T-cell (primary cell): ENCODE data around the gene CIB1. TPM values are rescaled to one million over a fixed set of nuclear protein-coding genes. Genes with fewer than 3 reads are reported as not detected.

Experiments used
- ATAC-seq, 4 experiments: fragments of 200-7000 bp in 3 of 4; fragments of 150-1000 bp in 1 of 4; cut with Tn5 transposase; replicated peaks in 1 of 4; 1 replicate in 3 of 4; 2 replicates in 1 of 4; pipeline ENCODE4 v1.10.0; 2021; ENCODE audit warnings: moderate library complexity in 3 of 4, mild to moderate bottlenecking in 2 of 4, moderate number of reproducible peaks in 1 of 4
- CTCF ChIA-PET, 2 donors: fragments of 300-600 bp; sonication (Branson Sonifier 250); formaldehyde crosslinking; loops; one replicate each; lab custom pipeline; 2022; ENCODE audit warnings: antibody characterized with exemption in 2 of 2; lab: Charles Lee
- POLR2A ChIA-PET, 2 donors: fragments of 300-600 bp; sonication (Branson Sonifier 250); formaldehyde crosslinking; loops; one replicate each; lab custom pipeline; 2022; ENCODE audit warnings: antibody characterized with exemption in 2 of 2; lab: Charles Lee
- DNase-seq, 35 experiments: peaks; one replicate each; pipeline versions ENCODE4 v3.0.0 to v3.0.0-alpha.2; 2013 to 2023
- H3K27ac ChIP-seq: one replicate; pipeline ENCODE4 v1.5.1; 2013; ENCODE audit warnings: low read length
- H3K27me3 ChIP-seq, 2 experiments: replicated peaks in 1 of 2; 1 replicate in 1 of 2; 2 replicates in 1 of 2; pipeline versions ENCODE4 v1.6.1 to v1.7.0; 2013; ENCODE audit warnings: low read length in 1 of 2, mixed read lengths in 1 of 2; ENCODE audit not compliant: control insufficient read depth in 2 of 2, insufficient read depth in 2 of 2; ENCODE audit errors: extremely low read depth in 1 of 2
- H3K36me3 ChIP-seq, 2 donors: 1 replicate in 1 of 2; 2 replicates in 1 of 2; pipeline versions ENCODE4 v1.6.1 to v1.7.0; 2013; ENCODE audit warnings: low read length in 1 of 2; ENCODE audit not compliant: control insufficient read depth in 2 of 2, insufficient read depth in 1 of 2; ENCODE audit errors: extremely low read depth in 1 of 2
- H3K4me1 ChIP-seq, 2 experiments: 1 replicate in 1 of 2; 2 replicates in 1 of 2; pipeline versions ENCODE4 v1.6.1 to v1.7.0; 2013; ENCODE audit warnings: low read length in 2 of 2, mixed read lengths in 1 of 2; ENCODE audit not compliant: insufficient read depth in 2 of 2, control insufficient read depth in 1 of 2; ENCODE audit errors: extremely low read depth in 1 of 2
- H3K4me3 ChIP-seq, 2 donors: 1 replicate in 1 of 2; 2 replicates in 1 of 2; pipeline versions ENCODE4 v1.5.1 to v1.7.0; 2013; ENCODE audit warnings: mild to moderate bottlenecking in 2 of 2, low read length in 1 of 2, moderate library complexity in 1 of 2; ENCODE audit not compliant: control insufficient read depth in 1 of 2; ENCODE audit errors: extremely low read depth in 1 of 2
- H3K9me3 ChIP-seq: 2 replicates; pipeline ENCODE4 v1.7.0; 2013
- H3K27ac Mint-ChIP-seq, 2 donors: one replicate each; pipeline ENCODE4 v1.8.0; 2020 to 2021; ENCODE audit warnings: mild to moderate bottlenecking in 2 of 2, mixed read lengths in 2 of 2
- H3K27me3 Mint-ChIP-seq, 2 donors: one replicate each; pipeline ENCODE4 v1.8.0; 2021 to 2022; ENCODE audit warnings: mixed read lengths in 2 of 2
- H3K36me3 Mint-ChIP-seq: one replicate; pipeline ENCODE4 v1.8.0; 2021; ENCODE audit warnings: mixed read lengths
- H3K4me1 Mint-ChIP-seq, 3 donors: one replicate each; pipeline ENCODE4 v1.8.0; 2020 to 2022; ENCODE audit warnings: mixed read lengths in 3 of 3, mild to moderate bottlenecking in 1 of 3
- H3K4me3 Mint-ChIP-seq, 3 donors: one replicate each; pipeline ENCODE4 v1.8.0; 2020 to 2022; ENCODE audit warnings: mild to moderate bottlenecking in 3 of 3, mixed read lengths in 3 of 3, moderate library complexity in 3 of 3
- H3K9me3 Mint-ChIP-seq, 3 donors: one replicate each; pipeline ENCODE4 v1.8.0; 2020 to 2022; ENCODE audit warnings: mixed read lengths in 3 of 3
- WGBS: methylation state at CpG from one replicate; pipeline ENCODE4 v1.1.5; 2013; ENCODE audit warnings: missing lambda C conversion rate; ENCODE audit not compliant: insufficient coverage; 5-methylcytosine and 5-hydroxymethylcytosine counted together
- total RNA-seq, 35 experiments: library from RNA in 6 of 35; stranded (reverse) in 6 of 35; fragments of 120-200 nt in 1 of 35; gene quantifications; one replicate each; pipeline versions ENCODE4 v1.2.1 to v1.2.4 and lab custom pipeline; 2013 to 2026

Gene CIB1
- total RNA-seq, 5 donors from 2014 or later (not counting 1 experiment from before 2014, with no cell fraction given) = 112 to 201 (median 139) TPM

DNA sequence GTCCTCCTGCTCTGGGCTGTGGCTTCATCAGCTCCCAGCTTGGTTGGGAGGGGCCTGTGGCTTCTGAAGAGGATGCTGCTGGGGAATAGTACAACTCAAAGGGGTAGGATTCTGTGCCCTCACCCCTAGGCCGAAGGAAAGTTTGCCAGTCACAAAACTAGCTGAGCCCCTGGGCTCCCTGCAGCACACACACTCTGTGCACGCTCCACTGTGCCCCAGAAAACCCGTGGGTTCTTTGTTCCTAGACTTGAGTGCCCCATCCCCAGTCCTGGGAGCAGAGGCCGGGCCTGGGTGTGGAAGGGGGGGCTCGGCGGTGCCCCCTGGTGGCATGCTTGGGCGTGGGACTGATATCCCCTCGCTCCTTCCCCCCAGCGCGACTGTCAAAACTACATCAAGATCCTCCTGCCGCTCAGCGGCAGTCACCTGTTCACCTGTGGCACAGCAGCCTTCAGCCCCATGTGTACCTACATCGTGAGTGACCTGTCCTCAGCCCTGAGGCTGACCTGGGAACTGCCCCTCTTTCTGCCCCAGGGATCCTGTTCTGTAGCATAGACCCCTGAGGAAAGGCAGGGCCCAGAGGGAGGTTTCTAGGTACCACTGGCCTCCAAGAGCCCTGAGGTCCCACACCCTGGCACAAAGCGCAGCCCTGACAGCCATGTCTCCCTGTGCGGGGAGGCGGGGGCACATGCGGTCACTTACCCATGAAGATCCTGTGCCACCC, 14.2 kb downstream of the CIB1 start:
- peak; percentile 76 to 90 (median 79) for ATAC-seq
- no peak overlapping the region for H3K4me3 ChIP-seq
- peaks cover 11 to 20% of the 10 kb centered on the region in 2 donors for H3K36me3 ChIP-seq
- peak in 34 of 35 experiments; percentile 20 to 75 (median 50) for DNase-seq
- ChIA-PET POLR2A (no interaction called here), CTCF (interaction anchor here in 1 of 2 donors (0.6 kb wide), 1 partner anchor 509 kb away, joined by 3 read pairs; no protein-coding TSS in a partner anchor)
- Mint-ChIP-seq H3K27me3 (no peaks in the 10 kb centered on the region), H3K9me3 (no peaks in the 10 kb centered on the region), H3K4me3 (no peak overlapping the region), H3K4me1 (peaks cover 7 to 22% (median 17%) of the 10 kb centered on the region in 3 donors), H3K36me3 (peaks cover 13% of the 10 kb centered on the region), H3K27ac (no peak overlapping the region)
- H3K9me3 ChIP-seq = no peaks in the 10 kb centered on the region
- no peaks in the 10 kb centered on the region for H3K27me3 ChIP-seq
- no peak overlapping the region for H3K27ac ChIP-seq
- WGBS = 67% methylated on average over 10 of the region's 17 CpGs
- H3K4me1 ChIP-seq = peaks cover 0 to 9% of the 10 kb centered on the region in 2 experiments

DNA sequence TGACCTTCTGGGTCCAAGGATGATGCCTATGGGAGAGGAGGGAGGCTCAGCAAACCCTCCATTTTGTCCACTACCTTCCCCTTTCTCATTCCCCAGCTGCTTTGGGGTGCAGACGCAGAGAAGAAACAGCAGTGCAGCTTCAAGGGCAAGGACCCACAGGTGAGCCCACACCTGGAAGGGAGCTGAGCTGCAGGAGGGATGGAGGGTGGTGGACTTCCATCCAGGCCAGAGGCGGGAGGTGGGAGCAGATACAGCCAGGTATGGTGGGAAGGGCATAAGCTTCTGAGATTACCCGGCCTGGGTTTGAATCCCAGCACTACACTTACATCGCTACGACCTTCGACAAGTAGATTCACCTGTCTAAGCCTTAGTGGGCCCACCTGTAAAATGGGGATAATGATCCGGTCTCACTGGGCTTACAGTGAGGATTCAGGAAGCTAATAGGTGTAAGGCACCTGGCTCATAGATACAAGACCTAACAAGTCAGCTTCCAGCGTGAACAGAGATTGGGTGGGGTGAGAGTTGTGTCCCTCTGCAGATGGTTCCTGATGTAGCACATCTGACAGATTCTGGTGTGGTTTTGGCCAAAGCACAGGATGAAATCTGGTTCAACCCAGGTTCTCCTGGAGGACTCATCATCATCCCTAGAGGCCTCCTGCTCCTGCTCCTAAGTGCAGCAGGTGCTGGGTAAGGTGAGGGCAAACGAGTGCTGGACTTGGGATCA, 15.9 kb downstream of the CIB1 start:
- H3K36me3 ChIP-seq = peaks cover 0 to 6% of the 10 kb centered on the region in 2 donors

DNA sequence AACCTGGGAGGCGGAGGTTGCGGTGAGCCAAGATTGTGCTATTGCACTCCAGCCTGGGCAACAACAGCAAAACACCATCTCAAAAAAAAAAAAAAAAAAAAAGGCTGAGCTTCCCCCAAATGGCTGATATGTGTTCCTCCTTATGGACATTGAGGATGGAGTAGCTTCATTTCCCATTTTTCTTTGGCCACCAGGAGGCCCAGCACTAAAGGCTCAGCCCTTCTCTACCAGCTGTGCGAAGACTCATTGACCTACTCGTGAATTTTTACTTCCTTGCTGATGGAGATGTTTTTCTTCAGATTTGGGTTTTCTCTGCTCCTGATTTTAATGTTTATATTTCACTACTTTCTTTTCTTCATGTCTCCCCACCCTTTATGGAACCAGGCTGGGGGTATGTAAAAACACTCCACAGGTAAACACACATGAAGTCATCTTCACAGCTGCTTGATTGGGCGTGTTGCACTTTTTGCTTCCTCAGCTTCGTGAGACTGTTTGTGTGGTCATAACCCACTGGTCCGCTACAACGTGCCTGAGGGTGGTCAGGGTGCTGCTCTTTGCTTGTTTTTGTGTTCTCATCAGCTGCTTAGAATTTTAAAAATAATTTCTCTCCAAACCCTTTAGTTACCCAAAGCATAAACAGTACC, 19.1 kb downstream of the CIB1 start:
- H3K4me3 Mint-ChIP-seq = peak overlapping the region in 1 of 3 donors; percentile 32
- H3K27me3 ChIP-seq = no peaks in the 10 kb centered on the region
- ChIA-PET CTCF (interaction anchor here (0.5 to 1.0 kb wide), 5 partner anchors 16 to 546 kb away, joined by 3 to 6 read pairs (median 4); no protein-coding TSS in a partner anchor), POLR2A (interaction anchor here (0.6 to 1.4 kb wide), 3 partner anchors 9 to 68 kb away, joined by 5 to 7 read pairs (median 7); no protein-coding TSS in a partner anchor)
- DNase-seq (no peak), ATAC-seq (no peak)
- H3K4me3 ChIP-seq = no peak overlapping the region
- H3K36me3 Mint-ChIP-seq = peaks cover 18% of the 10 kb centered on the region
- H3K27ac ChIP-seq = no peak overlapping the region
- H3K27me3 Mint-ChIP-seq = no peaks in the 10 kb centered on the region
- H3K4me1 Mint-ChIP-seq = peaks cover 19 to 51% (median 38%) of the 10 kb centered on the region in 3 donors
- WGBS = no CpG with 5 or more reads among the region's 8 CpGs
- no peaks in the 10 kb centered on the region for H3K9me3 Mint-ChIP-seq
- peaks cover 0 to 27% of the 10 kb centered on the region in 2 experiments for H3K4me1 ChIP-seq
- H3K9me3 ChIP-seq = no peaks in the 10 kb centered on the region
- H3K36me3 ChIP-seq = peaks cover 6 to 8% of the 10 kb centered on the region in 2 donors
- H3K27ac Mint-ChIP-seq = peak overlapping the region in 1 of 2 donors; percentile 72

More for the DNA sequence above, 15.9 kb downstream of the CIB1 start:
- H3K9me3 Mint-ChIP-seq = no peaks in the 10 kb centered on the region
- no peak for DNase-seq
- H3K9me3 ChIP-seq = no peaks in the 10 kb centered on the region
- no peaks in the 10 kb centered on the region for H3K27me3 Mint-ChIP-seq
- H3K36me3 Mint-ChIP-seq = peaks cover 10% of the 10 kb centered on the region
- CTCF ChIA-PET = no interaction called here
- H3K4me3 Mint-ChIP-seq = no peak overlapping the region
- H3K4me1 ChIP-seq = peaks cover 0 to 9% of the 10 kb centered on the region in 2 experiments
- H3K27me3 ChIP-seq = no peaks in the 10 kb centered on the region
- ATAC-seq = no peak
- POLR2A ChIA-PET = interaction anchor here in 1 of 2 donors (0.6 kb wide), 1 partner anchor 9 kb away, joined by 5 read pairs; no protein-coding TSS in a partner anchor
- H3K27ac Mint-ChIP-seq = no peak overlapping the region
- WGBS = 83% methylated on average over 6 of the region's 9 CpGs
- H3K4me1 Mint-ChIP-seq = peaks cover 8 to 28% (median 24%) of the 10 kb centered on the region in 3 donors
- H3K27ac ChIP-seq = no peak overlapping the region
- H3K4me3 ChIP-seq = no peak overlapping the region

- H3K27ac ChIP-seq = no peak overlapping the region
Observed at GRCh38 chr15:90213818-90214204, 19.9 kb downstream of the CIB1 start.

DNA sequence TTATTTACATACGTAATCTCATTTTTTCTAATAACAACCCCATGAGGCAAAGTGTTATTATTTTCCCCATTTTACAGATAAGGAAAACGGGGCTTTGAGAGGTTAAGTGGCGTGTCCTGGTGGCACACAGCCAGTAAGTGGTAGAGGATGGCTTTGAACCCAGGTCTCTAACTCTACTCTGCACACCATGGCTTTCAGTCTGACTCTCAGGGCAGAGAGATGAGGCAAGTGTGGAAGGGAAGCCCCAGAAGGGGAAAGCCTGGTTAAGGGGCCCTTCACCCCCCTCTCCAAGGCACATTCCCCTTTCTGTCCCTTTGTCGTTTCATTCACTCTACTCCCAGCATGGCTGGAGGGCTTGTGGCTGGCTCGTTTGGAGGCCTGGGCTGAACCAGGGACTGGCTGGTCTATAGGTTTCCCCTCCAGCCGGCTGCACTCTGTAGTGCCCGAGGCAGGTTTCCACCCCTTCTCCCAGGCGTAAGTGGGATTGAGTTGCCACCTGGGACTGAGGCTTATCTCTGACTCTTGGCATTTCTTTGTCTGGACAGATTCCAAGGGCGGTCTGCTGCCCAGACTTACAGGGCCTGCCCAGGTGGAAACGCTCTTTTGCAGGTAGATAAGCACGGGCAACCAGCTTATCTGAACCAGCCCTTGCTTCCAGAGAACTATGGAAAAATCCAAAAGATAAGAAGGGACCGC, 20.5 kb downstream of the CIB1 start:
- POLR2A ChIA-PET = no interaction called here
- ATAC-seq = no peak
- H3K27ac Mint-ChIP-seq = no peak overlapping the region
- H3K36me3 ChIP-seq = peaks cover 6 to 8% of the 10 kb centered on the region in 2 donors
- no peaks in the 10 kb centered on the region for H3K27me3 ChIP-seq
- H3K4me3 ChIP-seq = no peak overlapping the region
- H3K9me3 Mint-ChIP-seq = no peaks in the 10 kb centered on the region
- WGBS = 91% methylated on average over 8 of the region's 12 CpGs
- CTCF ChIA-PET = interaction anchor here in 1 of 2 donors (0.6 kb wide), 1 partner anchor 9 kb away, joined by 3 read pairs; no protein-coding TSS in a partner anchor
- no peak overlapping the region for H3K27ac ChIP-seq
- no peaks in the 10 kb centered on the region for H3K9me3 ChIP-seq
- no peak overlapping the region for H3K4me3 Mint-ChIP-seq
- peaks cover 22 to 51% (median 40%) of the 10 kb centered on the region in 3 donors for H3K4me1 Mint-ChIP-seq
- H3K4me1 ChIP-seq = peaks cover 0 to 26% of the 10 kb centered on the region in 2 experiments
- DNase-seq = no peak
- peaks cover 21% of the 10 kb centered on the region for H3K36me3 Mint-ChIP-seq
- no peaks in the 10 kb centered on the region for H3K27me3 Mint-ChIP-seq

More at GRCh38 chr15:90213818-90214204, 19.9 kb downstream of the CIB1 start:
- Mint-ChIP-seq H3K4me3 (no peak overlapping the region), H3K27me3 (no peaks in the 10 kb centered on the region), H3K27ac (peak overlapping the region in 1 of 2 donors; percentile 39), H3K36me3 (peaks cover 21% of the 10 kb centered on the region), H3K4me1 (peaks cover 21 to 54% (median 39%) of the 10 kb centered on the region in 3 donors), H3K9me3 (no peaks in the 10 kb centered on the region)
- Histone ChIP-seq H3K27me3 (no peaks in the 10 kb centered on the region), H3K36me3 (peaks cover 6 to 8% of the 10 kb centered on the region in 2 donors), H3K9me3 (no peaks in the 10 kb centered on the region), H3K4me1 (peaks cover 0 to 26% of the 10 kb centered on the region in 2 experiments), H3K4me3 (no peak overlapping the region)
- ATAC-seq = no peak
- WGBS = 87% methylated on average over 10 of the region's 11 CpGs
- POLR2A ChIA-PET = no interaction called here
- CTCF ChIA-PET = interaction anchor here (0.6 to 1.0 kb wide), 3 partner anchors 8 to 71 kb away, joined by 3 to 6 read pairs (median 5); no protein-coding TSS in a partner anchor
- no peak for DNase-seq
